Pulmonary artery endothelial cell (primary cell): ENCODE results near the gene C1orf226. TPM values are rescaled to one million over a fixed set of nuclear protein-coding genes. Genes with fewer than 3 reads are reported as not detected.

ENCODE experiments used
- DNase-seq: peaks from one replicate; pipeline ENCODE4 v3.0.0-alpha.2; 2011; ENCODE audit warnings: low read depth, low spot score
- total RNA-seq: library from RNA; depleted of rRNA; stranded (reverse); fragments of >200 nt; gene quantifications from 2 replicates; pipeline ENCODE4 v1.2.3, GENCODE V29; 2014

The C1orf226 gene
- total RNA-seq, 1 donor from 2014 or later, result 0.79 TPM

DNA sequence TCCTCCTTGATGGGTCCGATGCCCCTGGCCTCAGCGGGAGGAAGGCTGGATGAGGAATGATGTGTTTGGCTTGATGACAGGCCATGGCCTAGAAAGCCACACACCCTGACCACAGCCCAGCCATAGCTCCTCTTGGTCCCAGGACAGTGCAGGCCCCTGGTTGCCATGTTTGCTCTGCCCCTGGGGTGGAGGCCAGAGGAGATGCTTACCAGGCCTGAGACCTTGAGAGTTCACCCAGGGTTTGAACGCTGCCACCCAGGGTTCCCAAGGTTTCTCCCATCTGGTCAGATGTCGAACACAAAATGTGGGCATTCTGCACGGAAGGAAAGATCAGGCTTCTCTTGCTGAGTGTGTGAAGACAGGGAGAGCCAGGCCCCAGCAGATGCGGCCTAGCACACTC lies 2.6 kb downstream of the C1orf226 start:
- DNase-seq, result no peak

DNA sequence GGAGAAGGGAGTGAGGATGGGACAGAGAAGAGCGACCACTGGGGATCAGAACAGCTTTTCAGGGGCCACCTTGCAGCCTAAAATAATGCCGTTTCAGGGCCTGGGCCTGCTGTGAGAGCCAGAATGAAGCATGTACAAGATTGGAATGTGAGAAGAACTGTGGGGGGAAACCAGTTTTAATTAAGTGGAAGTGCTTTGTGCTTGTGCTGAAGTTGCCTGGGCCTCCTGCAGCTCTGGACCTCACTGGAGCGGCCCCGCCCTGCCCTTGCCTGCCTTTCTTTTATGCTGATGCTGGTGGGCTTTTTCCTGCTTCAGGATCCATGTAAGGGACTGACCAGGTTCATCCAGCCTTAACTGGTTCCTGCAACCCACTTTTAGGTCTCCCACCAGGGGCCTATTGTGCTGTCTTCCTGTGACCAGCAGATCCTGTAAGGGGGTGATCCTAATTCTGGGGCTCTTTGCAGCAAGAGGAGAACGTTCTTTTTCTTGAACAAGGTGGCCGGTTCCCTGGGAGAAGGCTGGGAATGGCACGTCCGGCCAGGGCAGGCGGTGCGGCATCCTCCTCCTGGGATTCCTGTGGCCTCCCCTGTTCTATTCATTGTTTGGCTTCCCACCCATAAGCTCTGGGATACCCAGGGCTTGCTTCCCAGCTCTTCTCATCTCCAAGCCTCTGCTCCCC lies 3.2 kb downstream of the C1orf226 start:
- no peak for DNase-seq

DNA sequence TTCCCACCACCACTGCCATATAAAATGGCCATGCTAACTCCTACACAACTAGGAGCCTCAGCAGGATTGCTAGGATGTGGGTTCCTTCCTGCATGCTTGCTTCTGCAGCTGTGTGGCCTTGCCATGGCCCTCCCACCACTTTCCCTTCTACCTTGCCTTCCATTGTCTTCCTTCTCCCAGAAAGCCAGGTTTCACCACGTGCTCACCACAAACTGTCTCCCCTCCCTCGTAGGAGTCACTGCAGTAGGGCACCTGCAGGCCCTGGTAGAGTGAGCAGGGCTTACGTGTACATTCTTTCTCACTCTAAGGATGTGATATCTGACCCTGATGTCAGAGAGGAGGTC lies 3.7 kb downstream of the C1orf226 start:
- DNase-seq, result no peak

DNA sequence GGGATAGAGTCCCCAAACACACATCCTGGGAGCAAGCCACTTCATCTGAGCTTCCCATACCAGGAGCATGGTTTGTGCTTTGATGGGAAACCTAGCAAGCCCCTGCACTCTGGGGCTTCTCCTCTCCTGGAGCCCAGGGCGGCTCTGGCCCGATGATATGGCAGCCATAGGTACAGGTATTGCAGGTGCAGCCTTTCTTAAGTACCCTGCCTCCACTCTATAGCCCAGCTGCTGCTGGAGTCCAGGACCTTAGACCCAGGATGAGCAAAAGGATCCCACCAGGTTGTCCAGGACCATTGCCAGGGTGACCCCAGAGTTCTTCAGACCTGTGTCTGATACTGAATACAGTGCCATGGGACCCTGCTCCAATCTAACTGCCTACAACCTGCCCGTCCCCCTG lies 4.2 kb downstream of the C1orf226 start:
- DNase-seq, result no peak

DNA sequence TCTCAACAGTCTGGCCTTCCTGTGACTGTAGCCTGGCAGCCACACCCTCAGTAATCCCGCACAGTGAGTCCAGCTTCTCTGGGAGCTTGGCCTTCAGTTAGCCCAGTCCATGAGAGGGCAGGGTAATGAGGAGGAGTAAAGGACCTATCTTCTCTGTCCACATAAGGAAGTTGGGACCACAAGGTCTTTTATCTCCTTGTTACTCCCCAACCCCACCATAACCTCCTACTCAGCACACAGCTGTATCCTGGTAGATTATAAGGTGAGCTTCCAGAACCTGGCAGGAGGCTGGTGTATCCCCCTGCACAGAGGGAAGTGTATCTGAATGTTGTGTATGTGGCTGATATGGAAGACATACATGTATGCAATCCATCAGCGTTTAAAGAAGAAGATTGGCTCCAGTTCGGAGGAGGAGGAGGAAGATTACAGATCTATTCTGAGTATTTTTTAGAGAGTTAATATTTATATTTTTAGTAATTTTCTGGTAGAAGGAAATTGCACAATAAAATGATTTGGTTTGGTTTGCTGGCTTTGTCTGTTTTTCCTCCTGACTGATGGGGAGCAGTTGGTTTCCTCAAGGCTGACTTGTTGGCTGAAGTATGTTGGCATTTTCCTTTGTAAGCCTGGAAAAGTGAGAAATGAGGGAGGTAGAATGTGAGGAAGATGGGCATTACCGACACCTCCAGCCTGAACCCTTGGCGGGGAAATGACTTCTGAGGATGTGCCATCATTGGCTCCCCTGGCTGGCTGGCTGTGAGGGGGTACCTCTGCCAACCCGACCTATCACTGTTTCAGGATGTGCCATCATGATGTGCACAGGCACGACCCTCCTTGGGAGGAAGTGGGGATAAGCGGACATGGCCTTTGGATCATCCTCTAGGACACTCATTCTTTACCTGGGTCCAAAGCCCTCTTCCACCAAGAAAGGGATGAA lies 5.0 kb downstream of the C1orf226 start:
- no peak for DNase-seq

DNA sequence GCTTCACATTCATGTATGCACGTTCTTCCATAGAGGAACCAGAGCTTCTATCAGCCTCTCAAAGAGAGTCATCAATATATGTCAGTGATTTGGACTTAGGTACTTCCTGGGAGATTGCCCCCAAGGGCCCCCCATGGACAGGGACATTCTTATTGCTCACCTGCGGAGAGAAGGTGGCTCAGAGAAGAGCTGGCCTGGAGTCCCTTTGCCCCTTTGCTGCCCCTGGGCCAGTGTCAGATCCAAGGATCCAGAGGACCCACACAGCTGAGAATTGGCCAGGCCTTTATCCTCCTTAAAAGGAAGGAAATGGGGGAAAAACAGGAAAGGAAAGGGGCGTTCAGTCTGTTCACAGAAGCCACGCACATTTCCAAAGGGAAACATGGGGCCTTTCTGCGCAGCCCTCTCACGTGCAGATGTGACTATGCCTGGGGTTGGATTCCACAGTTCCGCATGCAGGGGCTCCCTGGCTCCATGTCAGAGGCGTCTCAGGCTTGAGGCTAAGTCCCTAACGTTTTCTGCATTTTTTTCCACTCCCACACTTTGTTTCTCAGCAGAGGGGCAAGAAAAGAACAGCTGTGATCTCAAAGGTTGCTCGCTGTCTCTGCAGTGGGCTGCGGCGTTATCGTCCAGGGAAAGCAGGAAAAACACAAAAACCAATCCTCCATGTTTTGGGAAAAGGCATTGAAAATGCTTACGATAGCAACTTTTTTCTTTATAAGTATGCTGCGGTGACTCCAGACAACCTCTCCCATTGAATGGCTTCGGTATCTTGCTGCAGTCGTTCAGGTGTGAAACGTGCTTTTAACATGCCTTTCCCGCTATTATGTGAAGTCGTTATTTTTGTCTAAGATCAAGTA lies 5.9 kb downstream of the C1orf226 start:
- no peak for DNase-seq

DNA sequence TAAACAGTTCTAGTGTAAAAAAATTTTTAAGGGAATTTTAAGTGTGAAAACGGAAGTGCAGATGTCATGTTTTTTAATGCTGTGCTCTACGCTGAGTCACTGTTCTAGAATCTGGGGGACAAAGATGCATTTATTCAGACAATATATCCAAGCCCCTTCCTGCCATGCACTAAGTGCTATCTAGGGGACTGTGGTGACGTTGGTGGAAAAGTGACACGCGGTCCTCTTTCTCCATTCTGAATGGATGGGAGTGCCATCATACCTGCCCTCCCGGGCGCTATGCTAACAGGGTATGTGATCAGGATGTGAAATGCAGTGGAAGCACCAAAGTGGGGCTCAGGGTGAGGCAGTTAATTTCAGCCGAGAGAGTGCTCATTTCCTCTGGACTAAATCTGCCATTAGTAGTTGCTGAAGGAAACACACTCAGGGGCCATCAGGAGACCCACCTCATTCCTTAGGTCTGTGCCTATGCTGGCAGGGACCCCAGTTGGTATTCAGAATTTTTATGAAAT lies 6.6 kb downstream of the C1orf226 start:
- DNase-seq, result no peak

DNA sequence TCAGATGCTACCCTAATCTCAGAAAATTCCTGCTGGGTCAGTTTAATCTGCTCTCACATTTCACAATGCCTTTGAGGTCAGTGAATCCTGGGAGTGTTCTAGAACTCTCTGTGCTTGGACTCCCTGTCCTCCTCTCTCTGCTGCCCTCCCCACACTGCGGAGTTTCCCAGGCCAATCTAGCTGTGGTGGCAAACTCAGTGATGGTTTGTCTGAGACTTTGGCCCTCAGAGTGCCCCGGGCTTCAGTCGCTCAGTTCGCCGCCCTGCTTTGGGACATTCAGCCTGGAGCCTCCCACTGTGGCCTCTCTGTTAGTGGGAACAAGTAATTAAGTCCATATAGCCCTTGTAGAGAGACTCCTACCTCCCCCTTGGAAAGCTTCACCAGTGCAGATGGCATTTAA lies 7.1 kb downstream of the C1orf226 start:
- DNase-seq, result no peak

DNA sequence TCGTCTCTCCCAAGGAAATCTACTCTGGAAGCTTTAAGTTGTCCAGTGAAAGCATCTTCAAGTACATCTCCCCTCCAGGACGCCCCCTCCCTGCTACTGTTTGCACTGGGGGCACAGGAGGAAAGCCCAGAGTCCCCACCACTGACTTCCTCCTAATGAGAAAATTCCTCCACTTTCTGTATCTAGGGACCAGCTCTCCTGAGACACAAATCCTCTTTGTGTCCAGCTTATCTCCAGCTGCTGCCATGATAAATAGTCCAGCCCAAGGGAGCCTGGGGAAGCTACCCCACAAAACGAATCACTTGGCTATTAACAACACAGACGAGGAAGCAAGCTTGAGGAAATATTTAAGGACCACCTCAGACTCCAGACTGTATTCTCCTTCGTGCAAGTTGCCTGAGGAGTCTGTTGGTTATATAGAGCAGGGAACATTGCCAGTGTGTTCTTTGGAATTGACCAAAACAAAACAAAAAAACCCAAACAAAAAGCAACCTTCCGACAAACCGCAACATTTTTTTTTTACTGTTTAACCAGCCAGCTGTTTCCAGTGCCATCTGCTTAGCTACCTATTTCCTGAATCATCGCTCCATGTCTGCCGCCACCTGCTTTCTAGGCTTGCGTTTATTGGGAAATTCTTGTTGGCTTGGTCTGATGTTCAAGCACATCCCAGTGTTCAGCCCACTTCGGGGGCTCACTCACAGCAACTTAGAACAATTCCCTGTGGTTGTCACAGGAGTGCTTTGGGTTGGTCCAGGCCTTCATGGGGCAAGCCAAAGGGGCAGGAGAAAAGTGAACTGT lies 7.7 kb downstream of the C1orf226 start:
- DNase-seq, result no peak

DNA sequence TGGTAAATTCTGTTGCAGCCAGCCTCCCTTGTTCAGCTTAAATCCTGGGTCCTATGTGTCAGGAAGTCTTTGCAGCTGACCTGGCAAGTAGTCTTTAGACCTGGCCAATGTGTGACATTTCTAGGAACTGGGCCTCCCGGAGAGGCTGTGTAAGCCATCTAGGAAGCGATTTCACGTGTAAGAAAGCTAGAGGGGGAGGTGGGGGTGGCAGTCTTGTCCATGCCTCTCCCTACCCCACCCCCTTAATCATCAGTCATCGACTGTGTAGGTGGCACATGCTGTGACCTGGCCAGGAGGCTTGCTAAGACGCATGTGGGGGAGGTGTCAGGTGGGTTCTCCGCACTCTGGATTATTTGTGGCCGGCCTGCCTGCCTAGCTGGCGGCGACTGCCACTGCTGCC lies 8.4 kb downstream of the C1orf226 start:
- no peak for DNase-seq

DNA sequence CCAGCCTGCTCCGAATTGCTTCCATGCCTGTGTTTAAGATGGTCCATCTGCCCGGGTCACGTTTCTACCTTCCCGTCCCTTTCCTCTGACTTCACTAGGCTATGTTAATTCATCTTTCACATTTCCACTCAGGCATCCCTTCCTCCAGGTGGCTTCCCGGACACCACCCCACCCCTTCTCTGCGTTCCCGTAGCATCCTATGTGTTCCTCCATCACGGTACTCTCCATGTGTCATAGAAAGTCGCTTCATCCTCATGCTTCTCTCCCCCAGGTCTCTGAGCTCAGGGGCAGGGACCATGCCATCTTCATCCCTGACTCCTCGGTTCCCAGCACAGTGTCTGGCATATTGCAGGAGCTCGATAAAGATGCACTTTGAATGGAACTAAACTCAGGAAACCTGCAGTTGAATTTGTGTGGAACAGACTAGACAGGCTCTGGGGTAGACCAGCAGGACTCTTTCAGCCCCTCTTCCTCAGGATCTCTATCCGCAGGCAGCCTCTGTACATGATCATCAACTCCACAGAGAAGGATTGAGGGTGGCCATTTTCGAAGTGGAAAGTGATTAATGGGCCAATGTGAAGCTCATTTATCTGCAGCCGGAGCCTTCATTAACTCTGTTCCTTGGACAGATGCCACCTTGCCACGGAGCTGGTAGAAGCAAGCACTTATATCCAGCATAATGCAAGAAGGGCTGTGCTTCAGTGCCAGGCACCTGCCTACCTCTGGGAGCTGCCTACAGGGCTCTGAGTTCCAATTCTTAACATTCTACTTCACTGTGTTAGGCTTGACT lies 9.1 kb downstream of the C1orf226 start:
- DNase-seq, result no peak

DNA sequence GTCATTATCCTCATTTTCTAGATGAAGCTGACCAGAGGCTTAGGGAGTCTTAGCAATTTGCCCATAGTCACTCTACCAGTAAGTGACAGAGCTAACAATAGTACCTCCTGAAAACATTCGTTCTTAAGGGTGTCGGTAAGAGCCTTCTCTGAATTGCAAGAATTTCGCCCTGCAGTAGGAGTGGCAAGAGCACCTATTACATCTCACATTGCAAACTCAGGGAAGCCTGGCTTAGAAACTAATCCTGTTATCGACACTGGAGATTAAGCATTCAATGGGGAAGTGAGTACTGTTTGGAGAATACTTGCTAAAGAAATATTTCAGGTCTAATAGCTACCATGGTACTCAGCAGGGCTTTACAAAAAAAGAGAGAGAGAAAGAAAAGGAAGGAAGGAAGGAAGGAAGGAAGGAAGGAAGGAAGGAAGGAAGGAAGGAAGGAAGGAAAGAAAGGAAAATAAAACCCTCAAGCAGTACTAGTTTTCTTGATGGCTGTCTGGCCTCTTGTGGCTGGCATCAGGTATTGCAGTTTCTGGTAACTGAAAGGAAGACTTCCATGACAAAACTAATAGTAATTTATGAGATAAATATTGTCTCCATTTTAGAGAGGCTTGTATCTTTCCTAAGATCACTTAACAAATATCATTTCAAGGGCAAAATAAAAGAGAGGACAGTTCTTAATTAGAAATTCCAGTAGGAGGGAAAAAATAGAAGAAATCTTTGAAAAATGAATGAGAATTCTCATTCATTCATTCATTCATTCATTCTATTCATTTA lies 10.4 kb downstream of the C1orf226 start:
- DNase-seq, result peak; percentile 15

DNA sequence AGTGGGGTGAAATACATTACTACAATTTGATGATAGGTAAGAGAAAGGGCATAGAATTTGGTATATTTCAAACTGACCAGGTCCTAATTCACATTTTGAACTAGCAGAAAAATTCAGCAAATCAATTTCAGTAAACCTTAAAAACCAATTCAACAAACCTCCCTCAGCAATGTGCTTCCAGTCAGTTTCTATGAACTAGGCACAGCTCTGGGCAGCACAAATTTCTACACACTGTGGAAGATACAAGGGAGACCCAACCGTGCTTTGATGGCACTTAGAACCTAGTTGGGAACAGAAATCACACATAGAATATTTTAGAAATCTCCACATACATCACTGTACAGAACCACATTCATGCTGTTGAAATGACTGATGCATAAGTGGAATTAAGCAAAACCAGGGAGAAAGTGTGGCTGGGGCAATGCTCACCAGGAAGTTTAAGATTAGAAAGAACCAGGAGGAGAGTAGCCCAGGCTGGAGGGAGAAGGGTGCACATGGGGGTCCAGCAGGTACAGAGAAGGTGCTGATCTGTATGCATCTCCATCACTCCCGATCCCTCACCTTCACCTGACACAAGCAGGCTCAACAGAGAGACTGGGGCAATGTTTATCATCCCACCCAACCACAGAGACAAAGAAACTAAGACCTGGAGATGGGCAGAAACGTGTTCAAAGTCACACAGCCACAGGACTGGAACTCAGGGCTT lies 14.8 kb downstream of the C1orf226 start:
- DNase-seq, result no peak

DNA sequence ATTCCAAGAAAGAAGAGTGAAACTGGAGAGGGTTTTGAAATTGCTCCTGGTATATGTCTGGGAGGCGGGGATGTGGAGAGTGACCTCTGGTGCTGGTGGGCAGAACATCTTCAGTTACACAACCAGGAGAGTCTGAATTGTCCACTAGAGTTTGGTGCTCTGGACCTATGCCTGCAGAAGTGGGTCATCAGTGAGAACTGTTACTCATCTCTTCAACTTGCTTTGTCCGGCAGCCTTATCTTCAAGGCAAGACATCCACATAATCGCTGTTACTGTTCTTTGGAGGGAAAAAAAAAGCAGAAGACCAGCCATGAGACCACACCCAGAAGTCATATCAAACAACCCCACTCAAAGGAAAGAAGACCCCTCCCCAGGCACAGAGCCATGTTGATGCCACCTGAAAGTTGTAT lies 15.5 kb downstream of the C1orf226 start:
- no peak for DNase-seq

DNA sequence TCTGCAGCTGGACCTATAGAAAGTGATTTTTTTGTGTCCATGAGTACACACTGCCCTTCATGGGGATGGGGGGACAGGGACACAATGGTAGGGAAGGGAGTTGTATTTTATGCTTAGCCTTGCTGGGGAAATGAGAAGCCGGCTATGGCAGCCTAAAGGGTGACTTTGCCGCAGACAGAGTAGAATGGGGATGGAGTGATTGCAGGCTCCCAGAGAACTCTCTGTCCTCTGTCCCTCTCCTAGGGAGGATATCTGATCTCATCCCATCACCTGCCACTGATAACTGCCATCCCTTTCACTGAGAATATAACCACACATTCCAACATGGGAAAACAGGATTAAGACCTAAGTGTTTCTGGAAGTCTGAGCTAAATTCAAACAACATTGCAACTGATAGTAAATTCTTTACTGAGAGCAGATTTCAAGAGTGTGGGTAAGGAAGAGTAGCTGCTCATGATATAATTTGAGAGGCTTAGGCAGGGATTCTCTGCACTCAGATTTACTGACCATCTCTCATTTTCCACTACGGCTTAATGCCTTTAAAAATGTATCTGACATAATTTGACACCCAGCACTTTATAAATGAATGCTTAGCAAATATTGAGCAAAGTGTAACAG lies 16.5 kb downstream of the C1orf226 start:
- DNase-seq, result no peak

DNA sequence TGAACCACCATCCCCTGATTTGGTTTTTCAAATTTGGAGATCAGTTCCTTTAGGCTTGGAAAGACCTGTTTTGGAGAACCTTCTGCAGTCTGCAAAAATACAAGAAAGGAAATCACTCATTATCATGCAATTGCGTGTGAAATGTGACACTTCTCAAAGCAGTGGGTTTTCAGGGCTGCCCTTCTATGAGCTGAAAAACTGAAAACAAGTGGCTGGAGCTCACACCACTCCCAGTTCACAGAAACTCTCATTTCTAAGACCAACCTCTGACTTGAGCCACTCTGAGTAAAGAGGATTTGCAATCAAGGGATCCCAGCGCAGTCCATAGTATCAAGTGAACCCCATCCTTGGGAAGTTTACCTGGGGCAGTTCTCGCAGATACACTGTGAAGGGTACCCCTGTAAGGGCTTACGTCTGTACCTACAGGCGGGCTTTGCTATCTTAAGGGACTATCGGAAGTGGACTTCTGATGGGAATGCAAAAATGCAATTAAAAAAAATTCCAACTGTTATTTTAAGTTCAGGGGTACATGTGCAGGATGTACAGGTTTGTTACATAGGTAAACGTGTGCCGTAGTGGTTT lies 17.6 kb downstream of the C1orf226 start:
- DNase-seq, result no peak

DNA sequence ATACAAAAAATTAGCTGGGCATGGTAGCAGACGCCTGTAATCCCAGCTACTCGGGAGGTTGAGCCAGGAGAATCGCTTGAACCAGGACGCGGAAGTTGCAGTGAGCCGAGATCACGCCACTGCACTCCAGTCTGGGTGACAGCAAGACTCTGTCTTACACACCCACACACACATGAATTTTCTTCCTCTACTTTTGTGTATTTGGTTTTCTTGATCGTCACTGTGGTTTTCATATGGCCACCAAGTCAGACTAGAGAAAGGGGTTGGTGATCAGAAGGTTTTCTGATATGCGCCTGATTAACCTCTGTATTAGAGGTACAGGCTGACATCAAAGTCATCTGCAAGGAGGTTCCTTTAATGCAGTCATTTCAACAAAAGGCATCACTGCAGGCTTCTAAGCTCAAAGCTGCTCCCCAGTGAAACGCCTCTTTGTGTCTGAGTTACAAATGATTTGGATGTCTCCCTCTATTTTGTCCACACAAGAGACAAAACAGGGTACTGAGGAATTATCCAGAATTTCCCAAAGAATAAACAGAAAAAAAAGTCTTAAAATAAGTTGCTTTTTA lies 19.3 kb downstream of the C1orf226 start:
- DNase-seq, result no peak
